Activated T-cell treated with anti-CD3 and anti-CD28 coated beads for 4 hours (primary cell): ENCODE measurements around the gene TMEM72.

Experiments used
- DNase-seq: peaks from one replicate; pipeline ENCODE4 v3.0.0-alpha.2; 2020

TMEM72 gene

GRCh38 chr10:44969854-44970253 is 58.7 kb downstream of the TMEM72 start:
- DNase-seq: no peak

GRCh38 chr10:44970812-44971395 is 59.8 kb downstream of the TMEM72 start:
- DNase-seq: no peak

GRCh38 chr10:44971434-44971833 is 60.3 kb downstream of the TMEM72 start:
- no peak for DNase-seq

GRCh38 chr10:44971935-44972757 is 61.0 kb downstream of the TMEM72 start:
- no peak for DNase-seq

- no peak for DNase-seq
Measured at GRCh38 chr10:44972874-44973306, 61.8 kb downstream of the TMEM72 start.

GRCh38 chr10:44973323-44974081 is 62.4 kb downstream of the TMEM72 start:
- no peak for DNase-seq

GRCh38 chr10:44974082-44974627 is 63.0 kb downstream of the TMEM72 start:
- DNase-seq: no peak

GRCh38 chr10:44974628-44975430 is 63.7 kb downstream of the TMEM72 start:
- peak; percentile 59 for DNase-seq

- DNase-seq: no peak
Measured at GRCh38 chr10:44975431-44976331, 64.5 kb downstream of the TMEM72 start.

- DNase-seq: no peak
Measured at GRCh38 chr10:44976352-44977198, 65.4 kb downstream of the TMEM72 start.

- no peak for DNase-seq
Measured at GRCh38 chr10:44977287-44978212, 66.4 kb downstream of the TMEM72 start.

GRCh38 chr10:44978213-44978569 is 67.1 kb downstream of the TMEM72 start:
- DNase-seq: no peak

GRCh38 chr10:44978570-44979280 is 67.6 kb downstream of the TMEM72 start, which contains the start of gene DEPP1:
DEPP1 (minus strand) TSS chr10:44978809; CDS start chr10:44978030, 779 bp downstream.
- DNase-seq: no peak

GRCh38 chr10:44979281-44980191 is 68.4 kb downstream of the TMEM72 start:
- no peak for DNase-seq

- DNase-seq: no peak
Measured at GRCh38 chr10:44980309-44981171, 69.4 kb downstream of the TMEM72 start.
